ENCODE results near the gene ITFG1. TPM values are rescaled to one million over a fixed set of nuclear protein-coding genes. Genes with fewer than 3 reads are reported as not detected.
A peak's percentile ranks its signal among the peaks of the same experiment; 100 is the strongest.

The ITFG1 gene
- total and polyA plus RNA-seq, 2 of the 13 experiments (the other 11 are each of a cell fraction or from before 2014, with no cell fraction given), result 74.5 to 150 TPM

- TF ChIP-seq, protein P1, sequence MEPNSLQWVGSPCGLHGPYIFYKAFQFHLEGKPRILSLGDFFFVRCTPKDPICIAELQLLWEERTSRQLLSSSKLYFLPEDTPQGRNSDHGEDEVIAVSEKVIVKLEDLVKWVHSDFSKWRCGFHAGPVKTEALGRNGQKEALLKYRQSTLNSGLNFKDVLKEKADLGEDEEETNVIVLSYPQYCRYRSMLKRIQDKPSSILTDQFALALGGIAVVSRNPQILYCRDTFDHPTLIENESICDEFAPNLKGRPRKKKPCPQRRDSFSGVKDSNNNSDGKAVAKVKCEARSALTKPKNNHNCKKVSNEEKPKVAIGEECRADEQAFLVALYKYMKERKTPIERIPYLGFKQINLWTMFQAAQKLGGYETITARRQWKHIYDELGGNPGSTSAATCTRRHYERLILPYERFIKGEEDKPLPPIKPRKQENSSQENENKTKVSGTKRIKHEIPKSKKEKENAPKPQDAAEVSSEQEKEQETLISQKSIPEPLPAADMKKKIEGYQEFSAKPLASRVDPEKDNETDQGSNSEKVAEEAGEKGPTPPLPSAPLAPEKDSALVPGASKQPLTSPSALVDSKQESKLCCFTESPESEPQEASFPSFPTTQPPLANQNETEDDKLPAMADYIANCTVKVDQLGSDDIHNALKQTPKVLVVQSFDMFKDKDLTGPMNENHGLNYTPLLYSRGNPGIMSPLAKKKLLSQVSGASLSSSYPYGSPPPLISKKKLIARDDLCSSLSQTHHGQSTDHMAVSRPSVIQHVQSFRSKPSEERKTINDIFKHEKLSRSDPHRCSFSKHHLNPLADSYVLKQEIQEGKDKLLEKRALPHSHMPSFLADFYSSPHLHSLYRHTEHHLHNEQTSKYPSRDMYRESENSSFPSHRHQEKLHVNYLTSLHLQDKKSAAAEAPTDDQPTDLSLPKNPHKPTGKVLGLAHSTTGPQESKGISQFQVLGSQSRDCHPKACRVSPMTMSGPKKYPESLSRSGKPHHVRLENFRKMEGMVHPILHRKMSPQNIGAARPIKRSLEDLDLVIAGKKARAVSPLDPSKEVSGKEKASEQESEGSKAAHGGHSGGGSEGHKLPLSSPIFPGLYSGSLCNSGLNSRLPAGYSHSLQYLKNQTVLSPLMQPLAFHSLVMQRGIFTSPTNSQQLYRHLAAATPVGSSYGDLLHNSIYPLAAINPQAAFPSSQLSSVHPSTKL (CRISPR knock-in tag; IDR thresholded peaks at IDR 0.05), result 0 out of 2 replicates have a peak, but pooled peaks have one; percentile 4
- TF ChIP-seq ZBTB42 (CRISPR knock-in tag; IDR thresholded peaks at IDR 0.05), result no peak
- TF ChIP-seq CREM (IDR thresholded peaks at IDR 0.05), result no peak
- TF ChIP-seq CREM (CRISPR knock-in tag; IDR thresholded peaks at IDR 0.05), result no peak
- TF ChIP-seq GFI1 (CRISPR knock-in tag; IDR thresholded peaks at IDR 0.05; ENCODE audit: borderline replicate concordance), result peak; percentile 41; the same call in 1 of the 2 replicates
- no peak for TF ChIP-seq ATF4 (CRISPR knock-in tag; IDR thresholded peaks at IDR 0.05)
- TF ChIP-seq, protein P2, sequence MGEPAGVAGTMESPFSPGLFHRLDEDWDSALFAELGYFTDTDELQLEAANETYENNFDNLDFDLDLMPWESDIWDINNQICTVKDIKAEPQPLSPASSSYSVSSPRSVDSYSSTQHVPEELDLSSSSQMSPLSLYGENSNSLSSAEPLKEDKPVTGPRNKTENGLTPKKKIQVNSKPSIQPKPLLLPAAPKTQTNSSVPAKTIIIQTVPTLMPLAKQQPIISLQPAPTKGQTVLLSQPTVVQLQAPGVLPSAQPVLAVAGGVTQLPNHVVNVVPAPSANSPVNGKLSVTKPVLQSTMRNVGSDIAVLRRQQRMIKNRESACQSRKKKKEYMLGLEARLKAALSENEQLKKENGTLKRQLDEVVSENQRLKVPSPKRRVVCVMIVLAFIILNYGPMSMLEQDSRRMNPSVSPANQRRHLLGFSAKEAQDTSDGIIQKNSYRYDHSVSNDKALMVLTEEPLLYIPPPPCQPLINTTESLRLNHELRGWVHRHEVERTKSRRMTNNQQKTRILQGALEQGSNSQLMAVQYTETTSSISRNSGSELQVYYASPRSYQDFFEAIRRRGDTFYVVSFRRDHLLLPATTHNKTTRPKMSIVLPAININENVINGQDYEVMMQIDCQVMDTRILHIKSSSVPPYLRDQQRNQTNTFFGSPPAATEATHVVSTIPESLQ (CRISPR knock-in tag; conservative IDR thresholded peaks at IDR 0.05), result no peak
- TF ChIP-seq ZNF670 (CRISPR knock-in tag; IDR thresholded peaks at IDR 0.05; ENCODE audit: borderline replicate concordance), result peak; percentile 13; the same call in 1 of the 2 replicates
- TF ChIP-seq, protein P3, sequence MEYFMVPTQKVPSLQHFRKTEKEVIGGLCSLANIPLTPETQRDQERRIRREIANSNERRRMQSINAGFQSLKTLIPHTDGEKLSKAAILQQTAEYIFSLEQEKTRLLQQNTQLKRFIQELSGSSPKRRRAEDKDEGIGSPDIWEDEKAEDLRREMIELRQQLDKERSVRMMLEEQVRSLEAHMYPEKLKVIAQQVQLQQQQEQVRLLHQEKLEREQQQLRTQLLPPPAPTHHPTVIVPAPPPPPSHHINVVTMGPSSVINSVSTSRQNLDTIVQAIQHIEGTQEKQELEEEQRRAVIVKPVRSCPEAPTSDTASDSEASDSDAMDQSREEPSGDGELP (IDR thresholded peaks at IDR 0.05; ENCODE audit: borderline replicate concordance, low read depth), result no peak
- 0 out of 2 replicates have a peak, but pooled peaks have one; percentile 14 for TF ChIP-seq ZSCAN12 (CRISPR knock-in tag; IDR thresholded peaks at IDR 0.05)
- no peak for TF ChIP-seq KDM4B (CRISPR knock-in tag; IDR thresholded peaks at IDR 0.05)
Measured at GRCh38 chr16:47142821-47143676, 317.8 kb downstream of the ITFG1 start (continued).

Data from HepG2 (cell line).